Transverse colon (tissue), 4 donors: Measurements from ENCODE around the gene SMG7. TPM values are rescaled to one million over a fixed set of nuclear protein-coding genes. Genes with fewer than 3 reads are reported as not detected.

Source experiments
- DNase-seq: peaks from one replicate; pipeline ENCODE4 v3.0.0-alpha.2; 2019
- H3K27ac ChIP-seq, 4 donors: fragments of 200-600 bp; sonication (generic); 2 replicates each; pipeline ENCODE4 v1.5.1; 2016 to 2018; ENCODE audit warnings: inconsistent platforms in 4 of 4
- H3K27me3 ChIP-seq: fragments of 200-600 bp; sonication (generic); 2 replicates; pipeline ENCODE4 v1.5.1; 2017; ENCODE audit warnings: inconsistent platforms
- H3K36me3 ChIP-seq, 4 donors: fragments of 200-600 bp; sonication (generic); 2 replicates each; pipeline ENCODE4 v1.5.1; 2017 to 2019; ENCODE audit warnings: inconsistent platforms in 4 of 4
- H3K4me1 ChIP-seq, 4 donors: fragments of 200-600 bp; sonication (generic); 2 replicates each; pipeline ENCODE4 v1.5.1; 2017 to 2020; ENCODE audit warnings: inconsistent platforms in 4 of 4
- H3K4me3 ChIP-seq, 4 donors: fragments of 200-600 bp; sonication (generic); 1 replicate in 1 of 4; 2 replicates in 3 of 4; pipeline versions ENCODE4 v1.5.1 to v1.6.1; 2017 to 2019; ENCODE audit warnings: inconsistent platforms in 4 of 4
- H3K9me3 ChIP-seq, 2 donors: fragments of 200-600 bp; sonication (generic); 2 replicates each; pipeline ENCODE4 v1.5.1; 2017 to 2019; ENCODE audit warnings: inconsistent platforms in 2 of 2
- EP300 ChIP-seq: sonication (generic); formaldehyde crosslinking; IDR thresholded peaks from one replicate; pipeline ENCODE4 v1.6.1; 2017; ENCODE audit warnings: antibody characterized with exemption, low read depth
- POLR2A ChIP-seq: fragments of 450-650 bp; IDR thresholded peaks from one replicate; pipeline ENCODE4 v1.6.1; 2016; ENCODE audit warnings: antibody characterized with exemption, mild to moderate bottlenecking, moderate library complexity
- POLR2AphosphoS5 ChIP-seq, 3 donors: sonication (generic); formaldehyde crosslinking; IDR thresholded peaks; one replicate each; pipeline ENCODE4 v1.6.1; 2016; ENCODE audit warnings: antibody characterized with exemption in 3 of 3
- WGBS, 2 donors: methylation state at CpG; one replicate each; pipeline ENCODE4 v1.1.5; 2018; ENCODE audit warnings: low coverage in 1 of 2; 5-methylcytosine and 5-hydroxymethylcytosine counted together
- in situ Hi-C, 4 donors: fragments of 200-750 bp; cut with MboI; loops; one replicate each; pipeline versions ENCODE4 v1.15.0 to v1.15.1; 2017; ENCODE audit warnings: low sequenced_read_pairs in 3 of 4, low pct_ligation_motif_present in 1 of 4, low pct_unique_long_range_greater_than_20kb in 1 of 4
- intact Hi-C: fragments of 100-400 bp; cut with DNase I; formaldehyde crosslinking; loops from one replicate; pipeline ENCODE4 v1.15.1; 2023; ENCODE audit warnings: low total_unique reads
- total RNA-seq, 4 donors: library from RNA; depleted of rRNA; stranded (reverse); fragments of >200 nt; gene quantifications; one replicate each; pipeline ENCODE4 v1.1.0, GENCODE V29; 2016
- TF ChIP-seq, protein P1 (sequence below), 5 experiments: fragments of 200-600 bp in 3 of 5; fragments of 450-650 bp in 2 of 5; sonication (generic) in 3 of 5; IDR thresholded peaks; 1 replicate in 2 of 5; 2 replicates in 3 of 5; pipeline ENCODE4 v1.5.1; 2016 to 2017; ENCODE audit warnings: antibody characterized with exemption in 5 of 5, inconsistent platforms in 3 of 5, mild to moderate bottlenecking in 2 of 5, moderate library complexity in 1 of 5

SMG7 gene
- total RNA-seq, 4 donors from 2014 or later: 54.9 to 107 (median 74.1) TPM

DNA sequence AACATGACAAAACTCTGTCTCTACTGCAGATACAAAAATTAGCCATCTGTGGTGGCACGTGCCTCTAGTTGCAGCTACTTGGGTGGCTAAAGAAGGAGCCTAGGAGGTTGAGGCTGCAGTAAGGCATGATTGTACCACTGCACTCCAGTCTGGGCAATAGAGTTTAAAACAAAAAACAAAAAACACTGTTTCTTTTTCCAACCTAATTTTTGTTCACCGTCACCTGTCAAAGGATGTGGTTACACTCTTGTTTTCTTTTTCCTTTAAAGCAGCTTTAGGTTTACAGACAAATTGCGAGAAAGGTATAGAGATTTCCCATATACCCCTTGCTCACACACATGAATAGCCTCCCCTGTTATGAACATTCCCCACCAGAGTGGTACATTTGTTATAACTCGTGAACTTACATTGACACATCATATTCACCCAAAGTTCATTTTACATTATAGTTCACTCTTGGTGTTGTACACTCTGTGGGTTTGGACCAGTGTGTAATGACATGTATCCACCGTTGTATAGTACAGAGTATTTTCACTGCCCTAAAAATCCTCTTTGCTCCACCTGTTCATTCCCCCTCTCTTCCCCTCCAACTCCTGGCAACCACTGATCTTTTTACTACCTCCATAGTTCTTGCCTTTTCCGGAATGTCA is 26.2 kb downstream of the SMG7 start:
- intact Hi-C loops: no loop called here
- WGBS, 2 donors: 67 to 80% methylated on average over 5 to 6 of the region's 6 CpGs

DNA sequence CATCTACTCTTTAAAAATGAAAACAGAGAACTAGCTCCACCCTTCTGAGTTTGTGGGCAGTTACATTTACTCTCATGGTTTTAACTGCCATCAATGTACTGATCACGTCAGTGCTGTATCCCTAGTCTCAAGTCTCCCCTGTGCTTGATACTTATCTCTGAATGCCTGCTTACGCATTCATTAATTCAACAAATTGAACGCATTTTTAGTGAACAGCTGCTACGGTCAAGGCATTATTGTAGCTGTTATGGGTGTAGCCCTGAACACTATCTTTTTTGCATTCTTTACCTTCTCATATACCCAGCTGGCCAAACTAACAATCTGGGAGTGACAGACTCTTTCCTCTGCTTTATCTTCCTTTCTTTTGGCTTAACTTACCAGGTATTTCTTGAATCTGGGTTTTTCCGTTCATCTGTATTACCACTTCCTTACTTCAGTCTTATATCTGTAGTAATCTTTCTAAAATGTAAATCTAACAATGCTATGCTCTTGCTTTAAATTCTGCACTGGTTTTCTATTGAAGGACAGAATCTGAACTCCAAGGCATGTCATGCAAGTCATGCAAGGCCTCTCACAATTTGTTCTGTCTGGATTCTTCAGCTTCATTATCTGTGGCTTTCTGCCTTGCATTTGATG is 33.3 kb downstream of the SMG7 start:
- Histone ChIP-seq H3K36me3 (peaks cover 0 to 7% (median 0%) of the 10 kb centered on the region in 4 donors), H3K4me3 (no peak overlapping the region), H3K4me1 (peaks cover 0 to 26% (median 14%) of the 10 kb centered on the region in 4 donors), H3K9me3 (no peaks in the 10 kb centered on the region), H3K27me3 (no peaks in the 10 kb centered on the region), H3K27ac (no peak overlapping the region)
- in situ Hi-C loops: no loop called here
- DNase-seq: no peak
- intact Hi-C loops: no loop called here
- WGBS, 2 donors: 75 to 94% methylated on average over 3 to 5 of the region's 5 CpGs
- TF ChIP-seq EP300 (no peak), POLR2A (no peak), POLR2AphosphoS5 (IDR thresholded peaks at IDR 0.05) (no peak)
- TF ChIP-seq, protein P1, sequence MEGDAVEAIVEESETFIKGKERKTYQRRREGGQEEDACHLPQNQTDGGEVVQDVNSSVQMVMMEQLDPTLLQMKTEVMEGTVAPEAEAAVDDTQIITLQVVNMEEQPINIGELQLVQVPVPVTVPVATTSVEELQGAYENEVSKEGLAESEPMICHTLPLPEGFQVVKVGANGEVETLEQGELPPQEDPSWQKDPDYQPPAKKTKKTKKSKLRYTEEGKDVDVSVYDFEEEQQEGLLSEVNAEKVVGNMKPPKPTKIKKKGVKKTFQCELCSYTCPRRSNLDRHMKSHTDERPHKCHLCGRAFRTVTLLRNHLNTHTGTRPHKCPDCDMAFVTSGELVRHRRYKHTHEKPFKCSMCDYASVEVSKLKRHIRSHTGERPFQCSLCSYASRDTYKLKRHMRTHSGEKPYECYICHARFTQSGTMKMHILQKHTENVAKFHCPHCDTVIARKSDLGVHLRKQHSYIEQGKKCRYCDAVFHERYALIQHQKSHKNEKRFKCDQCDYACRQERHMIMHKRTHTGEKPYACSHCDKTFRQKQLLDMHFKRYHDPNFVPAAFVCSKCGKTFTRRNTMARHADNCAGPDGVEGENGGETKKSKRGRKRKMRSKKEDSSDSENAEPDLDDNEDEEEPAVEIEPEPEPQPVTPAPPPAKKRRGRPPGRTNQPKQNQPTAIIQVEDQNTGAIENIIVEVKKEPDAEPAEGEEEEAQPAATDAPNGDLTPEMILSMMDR (IDR thresholded peaks at IDR 0.05): no peak

More for the DNA sequence above, 26.2 kb downstream of the SMG7 start:
- Histone ChIP-seq H3K4me1 (peaks cover 0 to 24% (median 12%) of the 10 kb centered on the region in 4 donors), H3K36me3 (no peaks in the 10 kb centered on the region), H3K27me3 (no peaks in the 10 kb centered on the region), H3K4me3 (no peak overlapping the region), H3K27ac (no peak overlapping the region), H3K9me3 (no peaks in the 10 kb centered on the region)
- in situ Hi-C loops: no loop called here
- DNase-seq: no peak
- TF ChIP-seq POLR2AphosphoS5 (IDR thresholded peaks at IDR 0.05) (no peak), EP300 (no peak), POLR2A (no peak)
- TF ChIP-seq, protein P1 (IDR thresholded peaks at IDR 0.05): no peak

DNA sequence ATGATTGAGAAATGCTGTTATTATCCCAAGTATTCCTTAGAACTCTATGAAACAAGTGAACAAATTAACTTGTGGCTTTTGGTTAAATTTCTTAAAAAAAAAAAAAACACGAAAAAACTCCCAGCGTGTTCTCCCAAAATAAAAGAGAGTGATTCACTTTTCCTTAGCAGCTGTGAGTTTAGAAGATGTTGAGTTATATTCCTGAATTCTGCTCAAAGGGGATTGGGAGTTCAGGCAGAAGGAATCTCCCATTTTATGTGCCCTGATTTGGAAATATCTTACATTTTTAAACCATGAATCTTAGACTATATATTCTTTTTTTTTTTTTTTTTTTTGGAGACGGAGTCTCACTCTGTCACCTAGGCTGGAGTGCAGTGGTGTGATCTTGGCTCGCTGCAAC is 34.3 kb downstream of the SMG7 start:
- TF ChIP-seq POLR2A (no peak), EP300 (no peak), POLR2AphosphoS5 (IDR thresholded peaks at IDR 0.05) (no peak)
- TF ChIP-seq, protein P1 (IDR thresholded peaks at IDR 0.05): no peak
- intact Hi-C loops (no loop called here), in situ Hi-C loops (no loop called here)
- Histone ChIP-seq H3K4me3 (no peak overlapping the region), H3K36me3 (peaks cover 0 to 7% (median 0%) of the 10 kb centered on the region in 4 donors), H3K27ac (no peak overlapping the region), H3K9me3 (no peaks in the 10 kb centered on the region), H3K27me3 (no peaks in the 10 kb centered on the region), H3K4me1 (peaks cover 0 to 26% (median 14%) of the 10 kb centered on the region in 4 donors)
- DNase-seq: no peak
- 76 to 90% methylated on average over 3 to 4 of the region's 4 CpGs for WGBS, 2 donors

DNA sequence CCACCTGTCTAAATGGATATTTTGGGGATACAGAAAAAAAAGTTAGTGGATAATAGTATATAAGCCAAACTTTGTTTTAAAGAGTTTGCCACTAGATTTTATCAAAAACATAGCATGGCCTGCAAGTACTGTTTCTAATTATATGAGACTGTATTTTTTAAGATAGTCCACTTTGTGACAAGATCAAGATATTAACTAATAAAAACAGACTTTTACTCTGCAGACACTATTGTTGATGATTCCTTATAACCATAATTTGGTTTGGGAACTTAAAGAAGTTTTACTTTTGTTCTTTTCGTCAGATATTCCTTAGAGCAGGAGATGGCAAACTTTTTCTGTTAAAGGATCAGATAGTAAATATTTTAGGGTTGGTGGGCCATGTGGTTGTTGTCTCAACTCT is 36.4 kb downstream of the SMG7 start:
- in situ Hi-C loops (no loop called here), intact Hi-C loops (no loop called here)
- H3K27me3 ChIP-seq: no peaks in the 10 kb centered on the region
- H3K36me3 ChIP-seq: peaks cover 0 to 7% (median 0%) of the 10 kb centered on the region in 4 donors
- peaks cover 0 to 12% (median 5%) of the 10 kb centered on the region in 4 donors for H3K4me1 ChIP-seq
- H3K27ac ChIP-seq: no peak overlapping the region
- TF ChIP-seq EP300: no peak
- TF ChIP-seq POLR2AphosphoS5 (IDR thresholded peaks at IDR 0.05): no peak
- TF ChIP-seq, protein P1 (IDR thresholded peaks at IDR 0.05): no peak
- no peak for TF ChIP-seq POLR2A
- no peak for DNase-seq
- no peak overlapping the region for H3K4me3 ChIP-seq
- WGBS, 2 donors: 67 to 84% methylated on average over 1 of the region's 1 CpG
- no peaks in the 10 kb centered on the region for H3K9me3 ChIP-seq
